Mesenchymal stem cell (in vitro differentiated cells and primary cell): Measurements from ENCODE around the gene GPBP1.
A peak's percentile ranks its signal among the peaks of the same experiment; 100 is the strongest.

ENCODE experiments used
- DNase-seq: peaks from one replicate; pipeline ENCODE4 v3.0.0-alpha.2; 2013
- H2AFZ ChIP-seq: one replicate; pipeline ENCODE4 v1.6.1; 2013; ENCODE audit warnings: low read depth, mild to moderate bottlenecking, control low read depth, inconsistent platforms, low read length, moderate library complexity
- H2AK5ac ChIP-seq: 2 replicates; pipeline ENCODE4 v1.6.1; 2013; ENCODE audit warnings: low read length, moderate library complexity, mild to moderate bottlenecking, inconsistent platforms; ENCODE audit not compliant: severe bottlenecking
- H2BK120ac ChIP-seq: one replicate; pipeline ENCODE4 v1.6.1; 2013; ENCODE audit warnings: low read depth, mild to moderate bottlenecking, inconsistent platforms, low read length, moderate library complexity
- H2BK12ac ChIP-seq, 2 experiments: one replicate each; pipeline ENCODE4 v1.6.1; 2013; ENCODE audit warnings: inconsistent platforms in 2 of 2, low read length in 2 of 2, mild to moderate bottlenecking in 2 of 2, moderate library complexity in 2 of 2, control low read depth in 1 of 2
- H2BK15ac ChIP-seq: one replicate; pipeline ENCODE4 v1.6.1; 2013; ENCODE audit warnings: mild to moderate bottlenecking, low read depth, inconsistent platforms; ENCODE audit not compliant: poor library complexity, severe bottlenecking
- H2BK5ac ChIP-seq: 2 replicates; pipeline ENCODE4 v1.6.1; 2013; ENCODE audit warnings: low read depth, mild to moderate bottlenecking, low read length, control low read depth, inconsistent platforms; ENCODE audit not compliant: poor library complexity, severe bottlenecking
- H3K14ac ChIP-seq, 2 experiments: one replicate each; pipeline ENCODE4 v1.6.1; 2013; ENCODE audit warnings: inconsistent platforms in 2 of 2, low read length in 2 of 2, control low read depth in 1 of 2, mild to moderate bottlenecking in 1 of 2, moderate library complexity in 1 of 2
- H3K18ac ChIP-seq, 2 experiments: one replicate each; pipeline ENCODE4 v1.6.1; 2013; ENCODE audit warnings: inconsistent platforms in 2 of 2, low read length in 2 of 2, control low read depth in 1 of 2, low read depth in 1 of 2, mild to moderate bottlenecking in 1 of 2
- H3K23ac ChIP-seq, 2 experiments: one replicate each; pipeline ENCODE4 v1.6.1; 2013; ENCODE audit warnings: inconsistent platforms in 2 of 2, low read length in 2 of 2, mild to moderate bottlenecking in 2 of 2, moderate library complexity in 2 of 2, control low read depth in 1 of 2
- H3K27ac ChIP-seq: 2 replicates; pipeline ENCODE4 v1.5.1; 2013; ENCODE audit warnings: mild to moderate bottlenecking, moderate library complexity, low read length, control low read depth, inconsistent platforms; ENCODE audit not compliant: poor library complexity, severe bottlenecking
- H3K27me3 ChIP-seq, 2 experiments: 2 replicates each; pipeline versions ENCODE4 v1.6.1 to v1.7.0; 2013; ENCODE audit warnings: low read length in 2 of 2, mild to moderate bottlenecking in 2 of 2, moderate library complexity in 2 of 2, control low read depth in 1 of 2, inconsistent platforms in 1 of 2; ENCODE audit not compliant: control insufficient read depth in 1 of 2, insufficient read depth in 1 of 2
- H3K36me3 ChIP-seq, 2 experiments: 2 replicates each; pipeline versions ENCODE4 v1.6.1 to v1.7.0; 2013; ENCODE audit warnings: low read length in 2 of 2, control low read depth in 1 of 2, inconsistent platforms in 1 of 2, low read depth in 1 of 2, mild to moderate bottlenecking in 1 of 2; ENCODE audit not compliant: insufficient read depth in 2 of 2, control insufficient read depth in 1 of 2
- H3K4ac ChIP-seq, 2 experiments: one replicate each; pipeline ENCODE4 v1.6.1; 2013; ENCODE audit warnings: inconsistent platforms in 2 of 2, low read length in 2 of 2, mild to moderate bottlenecking in 2 of 2, moderate library complexity in 2 of 2, control low read depth in 1 of 2, low read depth in 1 of 2
- H3K4me1 ChIP-seq: 2 replicates; pipeline ENCODE4 v1.6.1; 2013; ENCODE audit warnings: low read depth, low read length, control low read depth; ENCODE audit not compliant: control insufficient read depth, insufficient read depth
- H3K4me2 ChIP-seq: 2 replicates; pipeline ENCODE4 v1.6.1; 2013; ENCODE audit warnings: low read length, mild to moderate bottlenecking, inconsistent platforms; ENCODE audit not compliant: poor library complexity, severe bottlenecking
- H3K4me3 ChIP-seq, 2 experiments: 2 replicates each; pipeline versions ENCODE4 v1.5.1 to v1.7.0; 2013; ENCODE audit warnings: low read length in 2 of 2, mild to moderate bottlenecking in 2 of 2, control low read depth in 1 of 2, low read depth in 1 of 2; ENCODE audit not compliant: insufficient read depth in 1 of 2
- H3K79me1 ChIP-seq: replicated peaks from 2 replicates; pipeline ENCODE4 v1.6.1; 2013; ENCODE audit warnings: mild to moderate bottlenecking, control low read depth, low read length, inconsistent platforms; ENCODE audit not compliant: poor library complexity, severe bottlenecking
- H3K9ac ChIP-seq: 2 replicates; pipeline ENCODE4 v1.7.0; 2013; ENCODE audit warnings: mild to moderate bottlenecking, low read length, moderate library complexity
- H3K9me3 ChIP-seq: 2 replicates; pipeline ENCODE4 v1.7.0; 2013; ENCODE audit warnings: mild to moderate bottlenecking, low read length; ENCODE audit not compliant: control insufficient read depth
- H4K8ac ChIP-seq: one replicate; pipeline ENCODE4 v1.6.1; 2013; ENCODE audit warnings: inconsistent platforms, mild to moderate bottlenecking, low read length, moderate library complexity
- H4K91ac ChIP-seq: one replicate; pipeline ENCODE4 v1.6.1; 2013; ENCODE audit warnings: mild to moderate bottlenecking, low read length, inconsistent platforms
- WGBS: methylation state at CpG from one replicate; pipeline ENCODE4 v1.1.7; 2013; ENCODE audit warnings: mixed read lengths; 5-methylcytosine and 5-hydroxymethylcytosine counted together

GPBP1 gene

DNA sequence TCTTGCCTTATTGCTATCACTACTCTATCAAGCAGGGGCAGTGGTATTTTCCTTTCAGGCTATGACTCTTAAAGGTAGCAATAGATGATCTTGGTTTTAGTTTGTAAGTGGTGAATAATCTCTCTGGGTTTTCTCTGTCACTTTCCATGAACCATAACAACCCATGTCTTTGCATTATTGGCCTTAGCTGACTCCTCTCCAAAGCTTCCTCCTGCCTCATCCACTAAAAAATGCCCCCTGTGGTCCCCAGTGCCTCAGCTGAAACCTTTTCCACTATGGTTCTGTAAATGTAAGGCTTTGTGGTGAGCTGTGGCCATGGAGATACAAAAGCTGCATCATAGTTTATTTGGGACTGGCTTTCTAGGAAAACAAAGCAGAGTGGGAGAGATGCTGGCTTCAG lies 128.8 kb downstream of the GPBP1 start:
- Histone ChIP-seq H3K27me3 (no peaks in the 10 kb centered on the region), H2BK12ac (peak overlapping the region; percentile 16 to 63), H3K4me3 (no peak overlapping the region), H2AK5ac (no peak overlapping the region), H3K23ac (no peak overlapping the region), H3K4ac (no peak overlapping the region), H3K9me3 (peaks cover 8% of the 10 kb centered on the region), H3K4me1 (peaks cover 3% of the 10 kb centered on the region), H3K79me1 (no peaks in the 10 kb centered on the region), H3K27ac (no peak overlapping the region), H4K8ac (peak overlapping the region; percentile 66), H2AFZ (no peak overlapping the region), H3K36me3 (no peaks in the 10 kb centered on the region), H4K91ac (peak overlapping the region; percentile 70), H3K14ac (no peak overlapping the region), H3K4me2 (no peak overlapping the region), H3K9ac (no peak overlapping the region), H2BK120ac (peak overlapping the region; percentile 52), H2BK5ac (no peak overlapping the region), H3K18ac (peak overlapping the region; percentile 48 to 52), H2BK15ac (peak overlapping the region; percentile 88)
- DNase-seq = peak; percentile 93

DNA sequence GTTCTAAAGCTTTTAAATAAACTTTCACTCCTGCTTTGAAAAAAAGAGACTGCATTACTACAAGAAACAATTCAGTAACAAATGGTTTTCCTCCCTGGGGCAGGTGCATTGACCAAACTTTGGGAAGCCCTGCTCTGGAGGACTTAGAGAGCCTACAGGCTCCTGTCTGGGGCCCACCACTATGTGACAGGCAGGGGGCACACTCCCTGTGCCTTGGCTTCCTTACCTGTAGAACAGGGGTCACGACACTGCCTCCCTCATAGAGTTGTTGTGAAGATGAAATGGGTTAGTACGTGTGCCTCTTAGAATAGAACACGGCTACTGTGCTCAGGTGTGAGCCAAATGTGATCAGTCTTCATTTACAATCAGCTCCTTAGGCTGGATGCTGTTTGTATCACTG lies 130.1 kb downstream of the GPBP1 start:
- Histone ChIP-seq H2BK12ac (peak overlapping the region; percentile 42 to 93), H2BK5ac (no peak overlapping the region), H3K27ac (no peak overlapping the region), H4K8ac (peak overlapping the region; percentile 72), H3K9me3 (peaks cover 10% of the 10 kb centered on the region), H3K4me3 (no peak overlapping the region), H3K36me3 (no peaks in the 10 kb centered on the region), H2AFZ (no peak overlapping the region), H3K27me3 (no peaks in the 10 kb centered on the region), H3K79me1 (no peaks in the 10 kb centered on the region), H3K14ac (no peak overlapping the region), H4K91ac (peak overlapping the region; percentile 83), H3K23ac (no peak overlapping the region), H2BK15ac (peak overlapping the region; percentile 48), H3K4me2 (no peak overlapping the region), H3K4ac (peak overlapping the region; percentile 27 to 81), H3K18ac (peak overlapping the region; percentile 7 to 75), H2BK120ac (peak overlapping the region; percentile 79), H2AK5ac (no peak overlapping the region), H3K4me1 (peaks cover 3% of the 10 kb centered on the region), H3K9ac (no peak overlapping the region)
- no peak for DNase-seq
- WGBS = 93% methylated on average over 3 of the region's 3 CpGs

DNA sequence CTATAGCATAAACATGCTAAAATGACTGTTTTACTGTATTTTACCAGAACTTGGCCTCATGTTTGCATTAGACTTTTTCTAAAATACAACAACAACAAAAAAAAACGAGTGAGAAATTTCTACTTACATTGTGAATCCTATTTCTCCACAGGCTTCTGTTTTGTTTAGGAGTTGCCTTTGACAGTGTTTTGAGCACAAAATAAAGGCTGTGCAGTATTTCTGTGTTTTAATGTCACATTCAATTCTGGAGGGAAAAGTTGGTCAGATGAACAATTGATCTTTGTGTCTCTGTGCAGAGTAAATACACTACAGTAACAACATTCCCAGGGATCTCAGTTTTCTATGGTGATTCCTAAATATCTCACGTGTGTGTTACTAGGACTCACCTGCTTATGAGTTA lies 131.1 kb downstream of the GPBP1 start:
- no peak overlapping the region for H3K27ac ChIP-seq
- no peak overlapping the region for H2AFZ ChIP-seq
- H3K9ac ChIP-seq = no peak overlapping the region
- no peak overlapping the region for H2BK120ac ChIP-seq
- H4K91ac ChIP-seq = no peak overlapping the region
- H3K79me1 ChIP-seq = no peaks in the 10 kb centered on the region
- H2BK15ac ChIP-seq = no peak overlapping the region
- H3K27me3 ChIP-seq = no peaks in the 10 kb centered on the region
- H2BK12ac ChIP-seq = peak overlapping the region; percentile 44 to 99
- no peak overlapping the region for H4K8ac ChIP-seq
- no peak overlapping the region for H3K18ac ChIP-seq
- H3K9me3 ChIP-seq = peaks cover 10% of the 10 kb centered on the region
- 100% methylated on average over 1 of the region's 2 CpGs for WGBS
- H3K14ac ChIP-seq = no peak overlapping the region
- no peak overlapping the region for H3K4me2 ChIP-seq
- H3K23ac ChIP-seq = no peak overlapping the region
- H2BK5ac ChIP-seq = no peak overlapping the region
- H2AK5ac ChIP-seq = no peak overlapping the region
- no peak overlapping the region for H3K4me3 ChIP-seq
- H3K36me3 ChIP-seq = no peaks in the 10 kb centered on the region
- no peak for DNase-seq
- H3K4ac ChIP-seq = peak overlapping the region in 1 of 2 experiments; percentile 96
- H3K4me1 ChIP-seq = peaks cover 3% of the 10 kb centered on the region

DNA sequence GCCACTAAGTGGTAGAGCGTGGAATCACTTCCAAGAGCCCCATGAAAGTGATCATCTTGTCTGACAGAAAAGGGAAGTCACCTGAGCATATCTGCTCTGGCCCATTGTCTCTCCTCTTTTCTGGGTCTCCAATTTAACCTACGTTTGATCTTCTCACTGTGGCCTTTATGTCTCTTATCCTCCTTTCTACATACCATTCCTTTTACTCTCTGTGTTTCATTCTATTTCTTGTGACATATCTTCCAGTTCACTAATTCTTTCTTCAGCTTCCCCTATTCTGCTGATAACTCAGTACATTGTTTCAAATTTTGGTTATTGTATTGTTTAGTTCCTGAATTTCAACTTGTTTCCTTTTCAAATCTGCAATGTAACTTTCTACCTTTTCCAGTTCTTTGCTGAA lies 132.5 kb downstream of the GPBP1 start:
- H3K14ac ChIP-seq = no peak overlapping the region
- no peak overlapping the region for H3K4me3 ChIP-seq
- H3K27ac ChIP-seq = no peak overlapping the region
- no peak overlapping the region for H2BK120ac ChIP-seq
- no peak overlapping the region for H3K9ac ChIP-seq
- no peak overlapping the region for H3K4me2 ChIP-seq
- H2BK12ac ChIP-seq = no peak overlapping the region
- no peak overlapping the region for H3K18ac ChIP-seq
- H3K9me3 ChIP-seq = peaks cover 10% of the 10 kb centered on the region
- no peak overlapping the region for H4K91ac ChIP-seq
- DNase-seq = no peak
- H3K4me1 ChIP-seq = peaks cover 3% of the 10 kb centered on the region
- H2BK5ac ChIP-seq = no peak overlapping the region
- H2BK15ac ChIP-seq = no peak overlapping the region
- H2AFZ ChIP-seq = no peak overlapping the region
- no peak overlapping the region for H2AK5ac ChIP-seq
- H3K36me3 ChIP-seq = no peaks in the 10 kb centered on the region
- H4K8ac ChIP-seq = no peak overlapping the region
- no peaks in the 10 kb centered on the region for H3K79me1 ChIP-seq
- H3K4ac ChIP-seq = no peak overlapping the region
- H3K23ac ChIP-seq = no peak overlapping the region
- 90% methylated on average over 2 of the region's 2 CpGs for WGBS
- peaks cover 0 to 5% of the 10 kb centered on the region in 2 experiments for H3K27me3 ChIP-seq
